HG02798 (cell line): ENCODE results near the gene UBR1.
"Not testable (repeated sequence)": the region's sequence is repeated elsewhere in the genome, so short reads cannot be mapped to it uniquely, and the experiment has no call there.

Experiments used
- ATAC-seq: cut with Tn5 transposase; IDR thresholded peaks from one replicate; pipeline ENCODE4 v1.9.1; 2021; ENCODE audit warnings: mild to moderate bottlenecking; ENCODE audit not compliant: unreplicated experiment, poor library complexity

UBR1 gene

DNA sequence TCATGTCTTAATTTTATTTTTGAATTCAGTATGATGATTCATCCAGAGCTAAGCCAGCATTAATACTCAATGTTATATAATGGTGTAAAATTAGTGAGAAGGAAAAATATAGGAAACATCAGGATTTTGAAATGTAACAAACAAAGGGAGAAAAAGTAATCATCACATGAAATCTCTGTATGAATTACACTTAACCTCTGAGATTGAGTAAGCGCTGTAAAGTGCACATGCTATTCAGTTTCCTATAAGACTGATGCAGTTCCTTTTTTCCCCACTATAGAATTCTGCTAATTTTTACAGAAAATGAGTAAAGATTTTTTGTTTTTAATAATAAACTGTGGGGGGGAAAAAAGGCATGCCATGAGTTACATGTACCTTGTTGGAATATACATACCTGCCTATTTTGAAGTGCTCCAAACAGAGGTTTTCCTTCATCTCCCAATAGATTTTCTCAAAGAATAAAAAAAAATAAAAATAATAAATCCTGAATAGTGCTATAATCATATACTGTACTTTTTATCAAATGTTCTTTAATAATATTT is 121.3 kb downstream of the UBR1 start:
- no peak for ATAC-seq

DNA sequence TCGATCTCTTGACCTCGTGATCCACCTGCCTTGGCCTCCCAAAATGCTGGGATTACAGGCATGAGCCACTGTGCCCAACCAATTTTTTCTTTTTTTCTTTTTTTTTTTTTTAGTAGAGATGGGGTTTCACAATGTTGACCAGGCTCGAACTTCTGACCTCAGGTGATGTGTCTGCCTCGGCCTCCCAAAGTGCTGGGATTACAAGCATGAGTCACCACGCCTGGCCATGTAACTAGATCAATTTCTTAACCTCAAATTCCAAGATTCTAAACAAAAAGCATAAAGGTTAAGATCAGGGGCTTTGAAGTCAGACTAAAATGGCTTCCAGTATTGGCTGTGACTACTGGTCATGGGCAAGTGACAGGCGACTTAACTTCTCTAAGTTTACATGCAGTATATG is 126.7 kb downstream of the UBR1 start:
- ATAC-seq, result not testable (repeated sequence)

DNA sequence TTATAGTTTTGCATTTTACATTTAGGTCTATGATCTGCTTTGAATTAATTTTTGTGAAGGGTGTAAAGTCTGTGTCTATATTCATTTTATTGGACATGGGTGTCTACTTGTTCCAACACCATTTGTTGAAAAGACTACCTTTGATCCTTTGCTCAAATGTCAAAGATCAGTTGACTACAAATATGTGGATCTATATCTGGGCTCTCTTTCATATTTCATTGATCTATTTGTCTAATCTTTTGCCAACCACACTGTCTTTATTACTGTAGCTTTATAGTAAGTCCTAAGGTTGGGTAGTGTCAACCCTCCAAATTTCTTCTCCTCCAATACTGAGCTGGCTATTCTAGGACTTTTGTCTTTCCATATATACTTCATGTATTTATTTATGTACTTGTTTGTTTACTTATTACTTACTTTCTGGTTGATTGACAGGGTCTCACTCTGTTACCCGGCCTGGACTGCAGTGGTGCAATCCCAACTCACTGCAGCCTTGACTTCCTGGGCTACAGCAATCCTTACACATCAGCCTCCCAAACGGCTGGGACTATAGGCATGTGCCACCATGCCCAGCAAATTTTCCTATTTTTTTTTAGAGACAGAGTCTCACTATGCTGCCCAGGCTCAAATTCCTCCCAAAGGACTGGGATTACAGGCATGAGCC is 131.5 kb downstream of the UBR1 start:
- no peak for ATAC-seq

DNA sequence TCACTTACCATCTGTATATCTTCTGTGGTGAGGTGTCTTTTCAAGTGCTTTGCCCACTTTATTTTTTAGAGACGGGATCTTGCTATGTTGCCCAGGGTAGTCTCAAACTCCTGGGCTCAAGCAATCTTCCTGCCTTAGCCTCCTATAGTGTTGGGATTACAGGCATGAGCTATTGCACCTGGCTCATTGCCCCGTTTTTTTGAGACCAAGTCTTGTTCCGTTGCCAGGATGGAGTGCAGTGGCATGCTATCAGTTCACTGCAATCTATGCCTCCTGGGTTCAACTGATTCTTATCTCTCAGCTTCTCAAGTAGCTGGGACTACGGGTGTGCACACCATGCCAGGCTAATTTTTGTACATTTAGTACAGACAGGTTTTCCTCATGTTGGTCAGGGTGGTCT is 132.7 kb downstream of the UBR1 start:
- ATAC-seq, result no peak

DNA sequence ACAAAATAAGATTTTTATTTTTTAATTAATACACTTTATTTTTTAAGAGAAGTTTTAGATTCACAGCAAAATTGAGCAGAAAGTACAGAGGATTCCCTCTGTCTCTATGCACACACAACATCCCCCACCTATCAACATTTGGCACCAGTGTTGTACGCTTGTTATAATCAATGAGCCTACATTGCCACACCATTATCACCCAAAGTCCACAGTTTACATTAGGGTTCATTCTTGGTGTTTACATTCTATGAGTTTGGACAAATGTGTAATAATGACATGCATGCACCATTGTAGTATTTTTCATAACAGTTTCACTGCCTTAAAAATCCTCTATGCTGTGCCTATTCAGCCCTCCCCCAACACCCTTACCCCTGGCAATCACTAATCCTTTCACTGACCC is 134.0 kb downstream of the UBR1 start:
- ATAC-seq, result no peak

DNA sequence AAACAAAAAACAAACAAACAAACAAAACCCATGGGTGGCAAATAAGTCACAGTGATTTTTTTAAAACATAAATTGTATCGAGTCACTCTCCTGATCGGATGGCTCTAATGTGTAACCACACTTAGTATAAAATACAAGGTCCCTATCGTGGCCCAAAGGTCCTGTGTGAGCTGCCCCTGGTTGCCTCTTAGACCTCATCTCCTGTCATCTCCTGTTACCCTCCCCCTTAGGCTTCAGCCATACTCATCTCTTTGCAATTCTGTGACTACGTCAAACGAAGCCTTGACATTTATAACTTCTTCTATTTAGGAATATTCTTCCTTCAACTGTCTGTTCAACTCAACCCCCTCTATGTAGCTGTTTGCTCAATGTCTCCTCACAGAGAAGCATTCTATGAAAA is 141.4 kb downstream of the UBR1 start:
- no peak for ATAC-seq

DNA sequence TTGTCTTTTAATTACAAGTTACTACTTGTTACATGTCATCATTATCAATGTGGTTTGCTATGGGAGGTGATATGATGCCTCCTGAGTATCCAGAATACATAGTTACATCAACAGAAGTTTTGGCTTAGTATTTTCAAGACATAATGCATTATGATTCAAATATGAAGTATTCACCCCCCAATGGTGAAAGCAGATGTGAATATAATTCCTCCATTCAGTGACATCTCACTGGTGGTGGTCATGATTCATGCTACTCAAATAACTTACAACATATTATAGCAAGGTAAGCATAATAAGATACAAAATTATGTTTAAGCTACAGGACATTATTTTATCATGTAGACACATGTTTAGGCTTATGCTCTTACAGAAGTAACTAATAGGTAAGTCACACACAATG is 150.3 kb downstream of the UBR1 start:
- ATAC-seq, result no peak

DNA sequence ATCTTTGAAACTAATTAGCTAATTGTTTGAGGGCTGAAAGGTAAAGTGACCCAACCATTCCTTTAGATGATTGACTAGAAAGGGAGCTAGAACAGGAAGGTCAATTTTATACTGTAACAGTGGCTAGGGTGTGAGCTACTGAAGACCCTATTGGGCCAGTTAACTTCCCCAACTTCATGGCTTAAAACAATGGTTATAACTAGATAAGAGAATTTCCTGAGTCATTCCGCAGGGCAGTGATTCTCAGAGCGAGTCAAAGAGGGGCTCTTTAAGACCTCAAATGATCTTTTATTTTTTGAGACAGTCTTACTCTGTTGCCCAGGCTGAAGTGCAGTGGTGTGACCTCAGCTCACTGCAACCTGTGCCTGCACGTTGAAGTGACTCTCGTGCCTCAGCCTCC is 151.5 kb downstream of the UBR1 start:
- no peak for ATAC-seq

DNA sequence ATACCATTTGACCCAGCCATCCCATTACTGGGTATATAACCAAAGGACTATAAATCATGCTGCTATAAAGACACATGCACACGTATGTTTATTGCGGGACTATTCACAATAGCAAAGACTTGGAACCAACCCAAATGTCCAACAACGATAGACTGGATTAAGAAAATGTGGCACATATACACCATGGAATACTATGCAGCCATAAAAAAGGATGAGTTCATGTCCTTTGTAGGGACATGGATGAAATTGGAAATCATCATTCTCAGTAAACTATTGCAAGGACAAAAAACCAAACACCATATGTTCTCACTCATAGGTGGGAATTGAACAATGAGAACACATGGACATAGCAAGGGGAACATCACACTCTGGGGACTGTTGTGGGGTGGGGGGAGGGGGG is 156.9 kb downstream of the UBR1 start:
- not testable (repeated sequence) for ATAC-seq

DNA sequence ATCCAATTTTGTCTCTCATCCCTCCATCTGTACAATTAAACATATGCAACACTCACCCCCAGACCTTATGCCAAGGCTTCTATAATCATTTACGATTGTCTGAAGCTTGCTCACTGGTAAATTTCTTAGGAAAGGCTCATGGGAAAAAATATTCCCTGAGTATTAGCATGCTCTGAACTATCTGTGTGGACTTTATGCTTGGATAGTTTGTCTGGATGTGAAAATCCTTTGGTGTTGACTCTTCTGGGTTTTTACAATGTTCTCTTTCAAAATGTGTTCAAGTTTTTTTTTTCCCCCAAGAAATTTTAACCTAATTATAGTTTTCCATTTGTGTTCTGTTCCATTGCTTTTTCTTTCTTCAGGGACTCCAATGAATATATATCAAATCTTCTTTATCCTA is 165.3 kb downstream of the UBR1 start:
- no peak for ATAC-seq

DNA sequence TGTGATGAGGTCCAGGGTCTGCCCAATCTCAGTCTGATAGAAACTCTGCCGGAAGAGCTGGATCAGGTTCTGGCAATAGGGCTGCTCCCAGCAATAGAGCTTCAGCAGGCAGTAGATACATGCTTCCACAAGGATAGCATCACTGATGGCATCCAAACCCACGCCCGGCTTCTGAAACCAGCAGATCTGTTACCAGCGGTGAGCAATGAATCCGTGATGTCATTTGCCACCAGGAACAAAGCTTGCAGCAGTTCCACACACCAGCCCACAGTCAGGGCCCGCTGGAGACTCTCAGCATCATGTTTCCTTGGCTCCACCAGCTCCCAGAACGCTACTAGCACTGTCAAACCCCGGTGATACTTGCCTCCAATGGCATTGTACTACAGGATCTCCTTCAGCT is 166.0 kb downstream of the UBR1 start:
- no peak for ATAC-seq

DNA sequence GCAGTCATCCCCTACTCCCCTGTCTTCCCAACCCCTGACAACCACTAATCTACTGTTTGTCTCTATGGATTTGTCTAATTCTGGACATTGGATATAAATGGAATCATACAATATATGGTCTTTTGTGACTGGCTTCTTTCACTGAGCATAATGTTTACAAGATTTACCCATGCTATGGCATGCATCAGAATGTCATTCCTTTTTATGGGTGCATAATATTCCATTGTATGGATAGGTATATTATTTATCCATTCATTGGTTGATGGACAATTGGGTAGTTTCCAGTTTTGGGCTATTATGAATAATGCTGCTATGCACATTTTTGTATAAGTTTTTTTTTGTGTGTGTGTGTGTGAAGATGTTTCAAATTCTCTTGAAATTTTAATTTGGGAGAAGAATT is 168.7 kb downstream of the UBR1 start:
- no peak for ATAC-seq

DNA sequence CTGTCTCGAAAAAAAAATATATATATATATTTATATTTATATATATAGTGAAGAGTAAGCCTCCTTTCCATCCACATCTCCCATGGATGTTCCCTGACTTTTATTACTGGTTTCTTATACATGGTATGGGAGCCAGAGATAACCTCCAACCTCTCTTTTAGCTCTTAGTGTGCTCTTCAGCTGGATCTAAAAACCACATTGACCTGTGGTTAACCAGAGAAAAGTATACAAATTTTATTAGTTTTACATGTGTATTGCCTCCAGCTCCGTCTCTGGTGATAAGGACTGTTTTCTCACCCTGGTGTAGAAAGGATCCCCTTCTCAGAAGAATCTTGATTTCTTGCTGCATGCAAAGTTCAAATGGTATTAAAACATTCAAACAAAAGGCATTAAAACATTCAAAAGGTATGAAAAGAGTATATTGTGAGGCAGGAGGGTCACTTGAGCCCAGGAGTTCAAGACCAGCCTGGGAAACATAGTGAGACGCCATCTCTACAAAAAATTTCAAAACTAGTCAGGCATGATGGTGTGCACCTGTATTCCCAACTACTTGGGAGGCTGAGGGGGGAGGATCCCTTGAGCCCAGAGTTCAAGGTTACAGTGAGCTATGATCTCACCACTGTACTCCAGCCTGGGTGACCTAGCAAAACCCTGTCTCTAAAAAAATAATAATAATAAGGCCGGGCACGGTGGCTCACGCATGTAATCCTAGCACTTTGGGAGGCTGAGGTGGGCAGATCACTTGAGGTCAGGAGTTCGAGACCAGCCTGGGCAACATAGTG is 171.8 kb downstream of the UBR1 start:
- ATAC-seq, result no peak

DNA sequence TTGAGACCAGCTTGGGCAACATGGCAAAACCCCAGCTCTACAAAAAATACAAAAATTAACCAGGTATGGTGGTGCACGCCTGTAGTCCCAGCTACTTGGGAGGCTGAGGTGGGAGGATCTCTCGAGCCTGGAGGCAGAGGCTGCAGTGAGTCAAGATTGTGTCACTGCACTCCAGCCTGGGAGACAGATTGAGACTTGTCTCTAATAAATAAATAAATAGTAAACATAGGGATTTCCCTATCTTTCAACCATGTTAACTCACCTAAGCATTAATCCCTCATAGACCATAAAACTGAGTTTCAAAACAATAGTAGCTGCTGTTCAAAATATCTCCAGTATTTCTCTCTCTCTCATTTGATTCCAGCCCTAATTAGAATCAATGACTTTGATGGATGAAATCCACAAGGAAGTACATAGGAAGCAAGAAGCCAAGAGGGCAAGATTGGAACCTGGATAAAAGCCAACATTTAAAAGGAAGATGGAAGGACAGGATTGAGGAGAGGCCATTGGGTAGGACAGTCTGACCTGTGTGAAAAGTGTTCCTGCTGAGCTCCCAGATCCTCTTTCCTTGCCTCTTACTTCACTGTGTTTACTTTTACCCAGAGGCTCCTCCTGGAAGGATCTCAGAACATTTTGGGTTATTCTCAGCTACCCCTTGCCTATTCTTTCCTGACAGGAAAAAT is 172.9 kb downstream of the UBR1 start:
- ATAC-seq, result no peak

DNA sequence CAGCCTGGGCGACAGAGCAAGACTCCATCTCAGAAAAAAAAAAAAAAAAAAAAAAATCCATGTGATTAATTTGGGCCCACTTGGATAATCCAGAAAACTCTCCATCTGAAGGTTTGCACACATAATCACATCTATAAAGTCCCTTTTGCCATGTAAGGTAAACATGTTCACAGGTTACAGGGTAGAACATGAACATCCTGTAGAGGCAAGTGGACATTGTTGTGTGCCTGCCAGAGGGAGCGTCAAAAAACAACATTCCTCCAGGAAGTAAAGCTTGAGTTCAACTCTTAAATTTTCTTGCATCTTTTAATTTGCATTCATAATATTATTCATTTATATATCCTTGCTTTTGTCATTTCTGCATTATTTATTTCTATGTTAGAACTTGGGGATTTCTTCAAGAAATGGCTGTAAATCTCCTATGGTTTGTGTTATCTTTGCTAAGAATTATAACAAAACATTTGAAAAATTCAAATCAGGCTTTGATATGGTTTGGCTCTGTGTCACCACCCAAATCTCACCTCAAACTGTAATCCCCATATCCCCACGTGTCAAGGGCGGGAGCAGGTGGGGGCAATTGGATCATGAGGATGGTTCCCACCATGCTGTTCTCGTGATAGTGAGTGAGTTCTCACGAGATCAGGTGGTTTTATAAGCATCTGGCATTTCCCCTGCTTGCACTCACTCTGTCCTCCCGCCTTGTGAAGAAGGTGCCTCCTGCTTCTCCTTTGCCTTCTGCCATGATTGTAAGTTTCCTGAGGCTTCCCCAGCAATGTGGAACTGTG is 173.9 kb downstream of the UBR1 start:
- ATAC-seq, result no peak

DNA sequence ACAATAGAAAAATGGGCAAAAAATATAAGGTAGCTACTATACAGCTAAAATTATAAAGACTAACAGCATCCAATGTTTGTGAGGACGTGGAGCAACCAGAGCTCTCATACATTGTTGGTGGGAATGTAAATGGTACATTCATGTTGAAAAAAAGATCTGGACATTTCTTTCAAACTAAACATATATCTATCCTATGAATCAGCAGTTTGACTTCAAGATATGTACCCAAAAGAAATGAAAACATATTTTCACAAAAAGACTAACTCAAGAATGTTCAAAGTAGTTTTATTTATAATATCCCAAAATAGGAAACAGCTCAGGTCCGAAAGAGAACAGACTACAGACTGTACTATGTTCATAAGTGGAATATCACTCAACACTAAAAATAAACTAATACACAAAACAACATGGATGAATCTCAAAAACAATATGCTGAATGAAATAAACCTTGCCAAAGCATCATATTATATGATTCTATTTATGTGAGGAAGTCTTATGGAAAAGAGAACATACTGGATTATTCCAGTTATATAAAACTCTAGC is 176.5 kb downstream of the UBR1 start:
- no peak for ATAC-seq

DNA sequence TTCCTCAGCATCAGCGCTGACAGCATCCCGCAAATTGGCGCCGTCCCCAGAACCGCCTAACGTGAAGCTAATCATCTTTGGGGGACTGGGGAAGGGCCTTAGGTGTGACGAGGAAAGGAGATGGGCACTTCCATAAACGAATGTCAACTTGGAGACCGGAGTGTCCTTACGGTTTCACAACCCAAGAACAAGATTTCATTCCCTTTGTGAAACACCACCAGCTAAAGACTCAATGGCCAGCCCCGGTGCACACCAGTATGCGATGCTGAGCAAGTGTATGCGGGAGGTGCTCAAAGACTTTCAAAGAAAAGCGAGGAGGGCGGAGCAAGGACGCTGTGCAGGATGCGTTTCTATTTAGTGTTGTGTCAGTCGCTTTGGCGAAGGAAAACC is 184.5 kb downstream of the UBR1 start:
- ATAC-seq, result no peak

DNA sequence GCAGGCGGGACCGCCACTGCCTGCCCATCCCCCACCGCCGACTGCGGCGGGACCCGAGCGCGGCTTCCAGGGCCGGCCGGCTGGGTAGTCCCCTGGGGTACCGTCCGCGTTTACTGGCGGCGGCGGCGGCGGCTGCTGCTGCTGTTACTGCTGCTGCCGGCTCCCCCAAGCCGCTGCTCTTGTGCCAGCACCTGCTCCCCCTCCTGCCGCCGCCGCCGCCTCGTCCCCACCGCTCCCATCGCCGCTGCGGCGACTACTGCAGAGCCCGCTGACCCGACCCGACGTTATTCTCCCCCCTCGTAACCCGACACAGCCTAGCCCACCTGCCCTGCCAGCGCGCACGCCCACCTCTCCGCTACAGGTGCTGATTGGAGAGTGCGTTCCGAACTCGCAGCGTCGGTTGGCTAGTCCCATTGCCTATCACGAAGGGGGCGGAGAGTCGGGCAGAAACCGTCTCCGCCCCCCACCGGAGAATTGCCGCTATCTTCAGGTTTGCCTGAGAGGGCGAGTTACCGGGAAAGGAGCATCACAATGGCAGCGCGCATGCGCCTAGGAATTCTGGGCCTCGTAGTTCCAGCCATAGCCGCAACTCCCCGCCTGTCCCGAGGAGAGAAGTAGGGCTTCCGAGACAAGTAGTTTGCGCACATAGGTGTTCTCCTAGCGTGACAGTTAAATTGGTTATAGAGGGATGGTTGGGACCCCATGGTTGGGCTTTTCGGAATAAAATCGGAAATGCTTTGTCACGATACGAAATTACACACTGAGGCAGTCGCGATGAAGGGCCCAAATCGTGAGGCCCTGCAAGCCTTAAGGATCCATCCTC is 185.1 kb downstream of the UBR1 start, which contains the start of gene TTBK2:
Gene TTBK2, minus strand, starts transcription at position 260 of the 823 bp plus-strand sequence. CDS start 42,161 bp downstream, outside the sequence.
- peak; percentile 96 for ATAC-seq

DNA sequence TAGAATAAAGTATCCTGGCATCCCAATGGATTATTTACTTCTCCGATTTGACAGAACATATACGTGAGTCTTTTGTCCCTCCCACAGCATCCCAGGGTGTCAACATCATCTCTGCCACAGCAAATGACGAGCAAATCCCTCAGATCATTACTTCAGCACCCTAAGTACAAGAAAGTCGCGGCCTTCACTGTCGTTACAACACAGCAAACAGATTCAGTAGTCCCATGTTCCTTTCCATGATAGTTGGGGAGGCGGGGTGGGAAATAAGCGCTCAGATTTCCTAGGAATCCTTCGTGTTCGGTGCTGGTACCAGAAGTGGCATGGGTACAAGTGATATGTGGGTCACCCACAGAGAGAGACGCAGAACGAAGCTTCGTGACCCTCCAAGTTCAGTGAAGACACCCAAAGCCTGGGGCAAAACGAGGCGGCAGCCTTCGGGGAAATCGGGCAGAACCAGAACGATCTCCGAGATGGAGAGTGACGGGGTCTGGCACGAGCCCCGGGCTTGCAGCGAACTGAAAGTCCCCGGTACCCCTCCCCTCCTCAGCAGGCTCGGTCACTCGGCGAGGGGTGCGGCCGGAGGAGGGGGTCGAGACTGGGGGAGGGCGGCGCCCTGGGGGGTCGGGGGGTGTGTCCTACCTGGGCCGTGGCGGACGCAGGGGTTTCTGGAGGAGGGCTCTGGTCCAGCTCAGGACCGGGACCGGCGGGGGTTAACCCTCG is 185.9 kb downstream of the UBR1 start:
- no peak for ATAC-seq
